Stimulated activated CD4-positive, alpha-beta T cell treated with anti-CD3 and anti-CD28 coated beads, Interleukin-4, amount 100 ng/mL, for 48 hours (primary cell): ENCODE data around the gene CARD9.

Experiments
- DNase-seq, 2 donors: peaks; one replicate each; pipeline ENCODE4 v3.0.0-alpha.2; 2020; ENCODE audit warnings: low read depth in 2 of 2

The CARD9 gene

GRCh38 chr9:136401173-136401922, 27.9 kb upstream of the CARD9 start:
- no peak for DNase-seq

DNA sequence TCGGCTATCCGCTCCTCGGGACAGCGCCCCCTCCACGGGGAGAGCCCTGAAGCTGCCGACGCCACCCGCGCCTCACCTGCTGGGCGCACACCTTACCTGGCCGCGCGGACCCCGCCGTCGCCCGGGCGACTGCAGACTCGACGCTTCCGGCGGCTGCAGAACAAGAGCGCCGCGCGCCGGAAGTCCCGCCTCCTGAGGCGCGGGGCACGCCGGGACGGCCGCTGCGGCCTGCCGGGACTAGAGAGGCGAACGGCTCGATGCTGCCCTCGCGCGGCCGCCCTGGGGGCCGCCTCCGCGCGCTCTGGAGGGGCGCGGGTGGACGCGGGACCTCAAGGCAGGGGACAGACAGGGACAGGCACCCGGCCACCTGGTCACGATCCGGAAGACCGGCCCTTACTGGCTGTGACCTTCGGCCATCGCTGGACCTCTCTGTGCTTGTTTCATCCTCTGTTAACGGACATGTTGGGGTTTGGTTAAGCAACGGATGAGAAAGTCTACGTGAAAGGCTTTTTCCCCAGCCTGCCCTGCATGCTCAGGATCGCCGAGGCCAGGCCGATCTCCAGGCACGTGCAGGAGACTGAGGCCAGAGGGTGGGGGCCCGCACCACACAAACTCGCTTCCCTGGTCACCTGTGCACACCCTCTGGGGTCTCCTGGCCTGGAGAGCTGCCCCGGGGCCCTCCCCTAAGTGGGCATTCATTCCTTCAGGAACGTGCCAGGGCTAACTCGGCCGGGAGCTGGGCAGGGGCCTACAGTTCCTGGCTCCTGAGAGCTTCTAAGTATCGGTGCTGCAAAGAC, 26.8 kb upstream of the CARD9 start, which contains the start of gene SNAPC4:
Gene SNAPC4, minus strand, starts transcription at position 133 of the 797 bp plus-strand sequence. CDS start 1,742 bp downstream, outside the sequence.
- DNase-seq: peak; percentile 82

DNA sequence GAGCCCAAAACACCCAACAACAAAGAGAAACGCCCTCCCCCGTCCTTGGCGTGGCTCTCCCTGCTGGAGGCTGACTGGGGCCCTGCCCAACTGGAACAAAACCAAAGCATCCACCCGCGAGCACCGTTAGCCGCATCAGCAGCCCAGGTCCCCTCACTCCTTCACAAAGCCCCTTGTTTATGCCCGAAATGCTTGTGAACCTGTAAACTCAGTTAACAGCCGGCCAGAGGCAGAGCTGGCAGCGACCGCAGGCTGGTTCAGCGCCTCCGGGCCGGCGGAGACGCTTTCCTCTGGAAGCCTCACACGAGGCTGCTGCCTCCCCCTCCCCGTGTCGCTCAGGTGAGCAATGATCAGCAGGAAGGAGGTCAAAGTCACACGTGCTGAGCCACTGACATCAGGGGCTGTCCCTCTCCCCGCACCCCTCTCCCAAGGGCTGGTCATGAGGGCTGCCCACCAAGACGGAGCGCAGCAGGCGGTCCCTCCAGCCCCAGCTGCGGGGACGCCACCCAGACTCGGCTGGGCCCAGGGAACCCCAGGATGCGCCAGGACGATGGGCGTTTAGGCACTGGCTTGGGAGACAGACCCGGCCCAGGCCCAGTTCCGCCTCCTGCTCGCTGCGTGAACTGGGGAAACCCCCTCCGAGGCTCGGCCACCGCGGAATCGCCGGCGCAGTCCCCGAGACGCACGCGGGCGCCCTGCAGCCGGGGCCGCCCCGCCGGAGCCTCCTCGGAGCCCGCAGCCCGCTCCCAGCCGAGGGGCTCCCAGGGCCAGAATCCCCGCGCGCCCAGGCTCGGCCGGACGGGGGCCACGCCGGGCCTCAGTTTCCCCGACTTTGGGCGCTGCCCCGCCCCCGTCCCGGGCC, 25.9 kb upstream of the CARD9 start:
- DNase-seq: no peak

- DNase-seq: no peak
Measured at GRCh38 chr9:136398286-136398685, 24.8 kb upstream of the CARD9 start.

DNA sequence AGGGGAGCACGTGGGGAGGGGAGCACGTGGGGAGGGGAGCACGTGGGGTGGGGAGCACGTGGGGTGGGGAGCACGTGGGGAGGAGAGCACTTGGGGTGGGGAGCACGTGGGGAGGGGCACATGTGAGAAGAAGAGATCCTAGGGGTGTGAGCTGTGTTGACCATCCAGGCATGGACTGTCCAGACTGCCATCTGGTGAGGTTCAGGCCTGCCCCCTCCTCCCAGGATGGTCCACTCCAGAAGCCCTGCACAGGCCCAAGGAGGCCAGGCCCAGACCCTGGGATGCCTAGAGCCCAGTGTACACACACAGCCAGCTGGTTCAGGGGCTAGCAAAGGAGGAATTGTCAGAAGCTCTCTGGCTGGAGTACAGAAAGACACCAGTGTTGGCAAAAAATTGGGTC, 24.2 kb upstream of the CARD9 start:
- DNase-seq: no peak

DNA sequence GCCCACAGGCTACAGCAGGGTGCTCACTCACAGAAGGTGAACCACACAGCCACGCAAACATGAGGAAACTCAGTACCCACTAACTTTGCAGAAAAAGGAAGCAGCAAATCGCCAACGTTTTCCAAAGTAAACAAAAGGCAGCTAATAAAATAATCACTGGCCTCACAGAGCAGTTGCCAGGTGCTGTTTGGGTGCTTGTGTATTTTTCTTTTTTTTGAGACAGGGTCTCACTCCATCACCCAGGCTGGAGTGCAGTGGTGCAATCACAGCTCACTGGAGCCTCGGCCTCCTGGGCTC, 22.7 kb upstream of the CARD9 start:
- DNase-seq: no peak

GRCh38 chr9:136395345-136396218, 22.1 kb upstream of the CARD9 start:
- no peak for DNase-seq

DNA sequence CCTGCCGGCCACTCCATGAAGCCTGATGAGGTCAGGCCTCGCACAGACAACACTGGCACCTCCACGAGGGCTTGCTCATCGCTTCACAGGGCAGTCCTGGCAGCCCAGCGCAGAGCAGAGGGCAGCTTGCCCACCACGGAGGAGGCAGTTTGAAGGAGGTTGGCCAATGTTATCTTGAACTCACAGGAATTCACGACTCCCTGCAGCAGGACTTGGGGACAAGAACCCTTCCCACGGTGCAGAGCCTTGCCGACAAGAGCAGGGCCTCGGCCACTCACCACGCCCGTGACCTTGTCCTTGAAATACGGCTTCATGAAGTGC, 21.5 kb upstream of the CARD9 start:
- no peak for DNase-seq

GRCh38 chr9:136394312-136395019, 21.0 kb upstream of the CARD9 start:
- DNase-seq: no peak

GRCh38 chr9:136393531-136393930, 20.1 kb upstream of the CARD9 start:
- no peak for DNase-seq

GRCh38 chr9:136392538-136393449, 19.3 kb upstream of the CARD9 start:
- no peak for DNase-seq

- no peak for DNase-seq
Measured at GRCh38 chr9:136391737-136392537, 18.5 kb upstream of the CARD9 start.

DNA sequence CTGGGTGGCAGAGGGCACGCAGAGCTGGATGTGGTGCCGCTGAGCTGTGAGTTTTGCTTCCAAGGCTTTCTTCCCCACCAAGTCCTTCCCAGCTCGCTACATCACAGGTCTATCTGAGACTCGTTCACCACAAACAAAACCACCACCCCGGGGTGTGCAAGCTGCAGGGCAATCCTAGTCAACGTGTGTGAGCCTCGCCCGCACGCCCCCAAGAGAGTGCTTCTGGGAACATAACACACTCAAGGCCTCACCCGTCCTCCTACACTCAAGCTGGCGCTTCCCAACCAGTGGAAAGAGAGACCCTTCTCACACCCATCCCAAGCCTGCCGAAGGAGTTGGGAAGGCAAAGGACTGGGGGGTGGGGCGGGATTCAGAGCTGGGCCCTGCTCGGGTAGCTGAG, 15.9 kb upstream of the CARD9 start:
- DNase-seq: no peak

DNA sequence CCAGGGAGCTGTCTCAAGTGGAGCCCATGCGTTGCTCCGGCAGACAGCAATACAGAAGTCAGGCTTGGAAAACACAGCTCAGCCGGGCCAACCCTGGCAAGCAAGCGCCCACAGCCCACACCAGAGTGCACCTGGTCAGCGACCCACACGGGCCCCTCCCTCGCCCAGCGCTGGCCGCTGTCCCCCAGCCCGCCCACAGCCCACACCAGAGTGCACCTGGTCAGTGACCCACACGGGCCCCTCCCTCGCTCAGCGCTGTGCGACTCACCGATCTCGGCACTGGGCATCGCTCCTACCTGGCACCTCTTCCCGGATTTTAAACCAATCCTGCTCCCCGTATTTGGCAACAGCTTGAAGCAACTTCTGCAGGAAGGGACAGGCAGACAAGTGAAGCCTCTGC, 13.7 kb upstream of the CARD9 start:
- no peak for DNase-seq

- DNase-seq: no peak
Measured at GRCh38 chr9:136386018-136386417, 12.5 kb upstream of the CARD9 start.

- peak in 1 of 2 donors; percentile 28 for DNase-seq
Measured at GRCh38 chr9:136385015-136385414, 11.5 kb upstream of the CARD9 start.

DNA sequence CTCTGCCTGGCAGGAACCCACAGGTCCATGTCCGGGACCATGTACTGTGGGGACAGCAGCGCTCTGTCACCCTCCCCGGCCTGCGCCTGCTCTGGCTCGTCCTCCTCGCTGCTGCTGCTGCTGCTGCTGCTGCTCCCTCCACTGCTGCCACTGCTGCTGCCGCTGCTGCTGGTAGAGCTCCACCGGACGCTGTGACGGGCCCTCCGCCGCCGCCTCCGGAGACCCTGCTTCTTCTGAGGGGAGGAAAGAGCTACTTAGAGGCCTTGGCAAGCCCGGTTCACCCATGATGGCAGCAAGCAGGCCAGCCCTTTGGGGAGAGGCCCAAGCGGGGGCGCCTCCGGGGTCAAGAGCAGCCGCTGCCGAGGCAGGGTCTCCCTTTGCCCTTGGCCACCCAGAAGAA, 10.0 kb upstream of the CARD9 start:
- DNase-seq: no peak

DNA sequence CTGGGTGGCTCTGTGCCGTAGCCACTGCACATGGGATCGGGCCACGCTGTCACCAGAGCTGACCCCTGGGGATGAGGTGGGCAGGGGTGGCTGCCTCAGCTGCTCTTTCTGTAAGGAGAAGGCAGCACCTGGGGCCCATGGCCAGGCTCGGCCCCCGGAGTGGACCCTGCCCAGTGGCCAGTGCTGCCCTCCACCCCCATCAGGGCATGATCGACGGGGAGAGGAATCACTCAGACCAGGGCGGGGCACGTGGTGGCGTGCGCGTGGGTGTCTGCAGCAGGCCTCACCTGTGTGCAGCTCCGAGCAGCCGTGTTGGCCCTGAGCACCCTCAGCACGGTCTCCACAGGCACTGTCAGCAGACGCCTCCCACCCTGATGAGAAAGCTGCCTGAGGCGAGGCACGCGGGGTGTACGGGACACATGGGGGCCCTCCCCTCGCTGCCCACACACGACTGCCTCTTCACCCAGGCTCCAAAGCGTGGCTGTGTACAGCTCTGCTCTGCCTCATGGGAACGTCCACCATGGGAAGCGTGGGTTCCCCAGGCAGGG, 8.6 kb upstream of the CARD9 start:
- no peak for DNase-seq

DNA sequence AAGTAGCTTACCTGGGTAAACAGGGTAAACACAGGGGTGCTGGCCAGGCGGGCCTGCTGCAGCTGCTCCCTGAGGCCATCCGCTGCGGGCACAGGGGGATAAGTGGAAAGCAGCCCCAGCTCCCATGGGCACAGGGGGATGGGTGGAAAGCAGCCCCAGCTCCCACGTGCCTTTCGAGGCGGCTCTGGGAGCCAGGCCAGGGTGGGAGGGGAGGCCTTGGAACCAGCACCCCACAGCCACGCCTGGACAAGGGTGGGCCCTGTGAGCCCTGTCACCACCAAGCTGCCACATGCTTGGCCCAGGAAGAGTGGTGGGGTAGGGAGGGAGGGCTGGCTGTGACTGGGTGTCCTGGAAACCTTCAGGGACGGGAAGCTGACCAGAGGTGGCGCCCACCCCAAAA, 7.8 kb upstream of the CARD9 start:
- DNase-seq: no peak
